ENCODE data around the gene HYAL3. TPM values are rescaled to one million over a fixed set of nuclear protein-coding genes. Genes with fewer than 3 reads are reported as not detected.

Gene HYAL3
- total and polyA plus RNA-seq, 2 of the 13 experiments (the other 11 are each of a cell fraction or from before 2014, with no cell fraction given): 5.5 to 10.4 TPM

- TF ChIP-seq ZNF383 (CRISPR knock-in tag; IDR thresholded peaks at IDR 0.05; ENCODE audit: borderline replicate concordance) (no peak), AGO2 (optimal IDR thresholded peaks at IDR 0.05; ENCODE audit: low read depth, low read length) (peak; percentile 61), ZBTB33 (CRISPR knock-in tag; IDR thresholded peaks at IDR 0.05) (no peak), RBM22 (optimal IDR thresholded peaks at IDR 0.05; ENCODE audit: low read length) (peak; percentile 25)
These were observed 31.1 kb upstream of the HYAL3 start (continued) for GRCh38 chr3:50330330-50330729.

GRCh38 chr3:50327943-50328691, 28.9 kb upstream of the HYAL3 start, which contains the start of gene TUSC2:
TUSC2 (minus strand) TSS chr3:50328223; CDS start chr3:50328099, 124 bp downstream.
- Histone ChIP-seq H3K4me2 (ENCODE audit: low read depth, low read length) (peak within 1 kb of the TSS; percentile 84), H3K79me2 (ENCODE audit: insufficient read depth, low read length) (peaks cover 22% of the 10 kb centered on the region), H3K9ac (ENCODE audit: insufficient read depth, low read depth, low read length) (peak within 1 kb of the TSS; percentile 96), H3K4me3 (replicated peaks in 1 of 3; ENCODE audit: insufficient read depth in 1 of 3, low read depth in 2 of 3, low read length in 3 of 3) (peak within 1 kb of the TSS; percentile 79 to 95 (median 92)), H2AFZ (ENCODE audit: low read length) (no peak within 1 kb of the TSS), H3K9me3 (ENCODE audit: low read length) (no peaks in the 10 kb centered on the region), H3K27ac (ENCODE audit: extremely low read length, insufficient read depth, low read length) (peak within 1 kb of the TSS; percentile 67), H3K27me3 (ENCODE audit: control insufficient read depth in 1 of 2, insufficient read depth in 2 of 2, low read length in 2 of 2) (no peaks in the 10 kb centered on the region), H4K20me1 (ENCODE audit: insufficient read depth, low read length) (no peaks in the 10 kb centered on the region), H3K36me3 (replicated peaks in 1 of 2; ENCODE audit: control insufficient read depth in 1 of 2, insufficient read depth in 2 of 2, low read length in 2 of 2) (peaks cover 19 to 44% of the 10 kb centered on the region in 2 experiments), H3K4me1 (ENCODE audit: insufficient read depth, low read length) (peaks cover 52% of the 10 kb centered on the region)
- POLR2A ChIA-PET: interaction anchor here (0.6 to 3.5 kb wide), 21 partner anchors 9 to 281 kb away, joined by 3 to 66 read pairs (median 4); partner anchors contain the start of genes CYB561D2, GNAI2, HYAL1 and HYAL3
- intact Hi-C loops (cut with micrococcal nuclease; ENCODE audit: unreplicated experiment) (no loop called here), in situ Hi-C loops (cut with HindIII; ENCODE audit: extremely low pct_ligation_motif_present, low pct_unique_long_range_greater_than_20kb) (no loop called here)
- FAIRE-seq (peak; percentile 94), DNase-seq (ENCODE audit: low spot score) (peak; percentile 95), ATAC-seq (peak; percentile 79)
- CTCF ChIA-PET (ENCODE audit: low intra/inter-chr PET ratio, low total read pairs): no interaction called here
- 2% methylated on average over 15 of the region's 55 CpGs for WGBS (ENCODE audit: low lambda C conversion rate)
- BruUV-seq (replicated peaks): TSS peak; percentile 91
- TF ChIP-seq FOXO1 (CRISPR knock-in tag; IDR thresholded peaks at IDR 0.05): 0 out of 2 replicates have a peak, but pooled peaks have one; percentile 39
- 0 out of 2 replicates have a peak, but pooled peaks have one; percentile 71 for TF ChIP-seq ZSCAN20 (CRISPR knock-in tag; IDR thresholded peaks at IDR 0.05; ENCODE audit: borderline replicate concordance)
- TF ChIP-seq NR1H2 (CRISPR knock-in tag; IDR thresholded peaks at IDR 0.05; ENCODE audit: borderline replicate concordance, low read depth): no peak
- no peak for TF ChIP-seq MED8 (CRISPR knock-in tag; IDR thresholded peaks at IDR 0.05; ENCODE audit: insufficient replicate concordance)
- no peak for TF ChIP-seq ZSCAN22 (CRISPR knock-in tag; IDR thresholded peaks at IDR 0.05)
- TF ChIP-seq ARID2 (CRISPR knock-in tag; IDR thresholded peaks at IDR 0.05; ENCODE audit: borderline replicate concordance): no peak
- no peak for TF ChIP-seq ZNF3 (CRISPR knock-in tag; IDR thresholded peaks at IDR 0.05)
- no peak for TF ChIP-seq SOX13 (IDR thresholded peaks at IDR 0.05)
- 0 out of 4 replicates have a peak, but pooled peaks of 1 of the 2 experiments have one; percentile 18 for TF ChIP-seq SOX13 (CRISPR knock-in tag; conservative IDR thresholded peaks at IDR 0.05 in 1 of 2, IDR thresholded peaks at IDR 0.05 in 1 of 2)
- TF ChIP-seq STAT6 (CRISPR knock-in tag; IDR thresholded peaks at IDR 0.05; ENCODE audit: borderline replicate concordance): no peak
- peak; percentile 81; the same call in 1 of the 2 replicates for TF ChIP-seq KDM5B (CRISPR knock-in tag; IDR thresholded peaks at IDR 0.05; ENCODE audit: borderline replicate concordance)
- TF ChIP-seq ZNF790 (CRISPR knock-in tag; IDR thresholded peaks at IDR 0.05; ENCODE audit: borderline replicate concordance): 0 out of 2 replicates have a peak, but pooled peaks have one; percentile 47
- TF ChIP-seq NONO (IDR thresholded peaks at IDR 0.05): no peak
- no peak for TF ChIP-seq NONO (CRISPR knock-in tag; conservative IDR thresholded peaks at IDR 0.05)
